Keratinocyte (primary cell): Measurements from ENCODE around the gene RASD1.

ENCODE experiments used
- EZH2 ChIP-seq: IDR thresholded peaks from one replicate; pipeline ENCODE4 v1.6.1; 2012; ENCODE audit warnings: inconsistent platforms, mild to moderate bottlenecking, low read length, moderate library complexity
- TF ChIP-seq, protein P1 (sequence below), 3 experiments: IDR thresholded peaks in 1 of 3; conservative IDR thresholded peaks in 1 of 3; optimal IDR thresholded peaks in 1 of 3; 2 replicates in 2 of 3; 3 replicates in 1 of 3; pipeline versions ENCODE3 to v1.5.1; 2011; ENCODE audit warnings: low read length in 3 of 3, mild to moderate bottlenecking in 3 of 3, moderate library complexity in 2 of 3, control low read depth in 1 of 3, inconsistent platforms in 1 of 3; ENCODE audit not compliant: insufficient read depth in 2 of 3; ENCODE audit errors: extremely low read depth in 1 of 3

DNA sequence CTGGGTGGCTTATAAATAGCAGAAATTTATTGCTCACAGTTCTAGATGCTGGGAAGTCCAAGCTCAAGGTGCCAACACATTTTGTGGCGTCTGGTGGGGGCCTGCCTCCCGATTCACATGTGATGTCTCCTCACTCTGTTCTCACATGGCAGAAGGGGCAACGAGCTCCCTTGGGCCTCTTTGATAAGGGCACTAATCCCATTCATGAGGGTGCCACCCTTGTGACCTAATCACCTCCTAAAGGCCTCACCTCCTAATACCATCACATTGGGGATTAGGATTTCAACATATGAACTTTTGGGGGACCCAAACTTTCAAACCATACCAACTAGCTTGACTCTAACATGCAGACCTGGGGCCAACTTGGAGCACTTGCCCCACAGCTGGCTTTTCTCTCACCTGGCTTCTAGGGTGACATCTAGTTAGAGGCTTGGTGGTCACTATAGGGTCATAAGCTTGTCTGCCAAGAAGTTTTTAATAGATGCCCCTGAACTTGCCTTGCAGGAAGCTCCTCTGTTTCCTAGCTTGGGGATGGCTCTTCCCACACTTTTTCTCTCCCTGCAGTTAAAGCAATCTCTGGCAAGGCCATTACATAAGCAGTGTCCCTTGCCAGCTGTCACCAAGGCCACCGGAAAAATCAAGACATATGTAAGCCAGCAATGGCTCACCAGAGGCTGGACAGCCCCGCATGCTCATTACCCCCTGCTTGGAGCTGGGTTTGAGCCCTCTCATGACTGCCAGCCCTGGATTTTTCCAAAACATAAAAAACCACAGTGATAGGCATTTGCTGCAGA lies 27.8 kb downstream of the RASD1 start:
- TF ChIP-seq, protein P1, sequence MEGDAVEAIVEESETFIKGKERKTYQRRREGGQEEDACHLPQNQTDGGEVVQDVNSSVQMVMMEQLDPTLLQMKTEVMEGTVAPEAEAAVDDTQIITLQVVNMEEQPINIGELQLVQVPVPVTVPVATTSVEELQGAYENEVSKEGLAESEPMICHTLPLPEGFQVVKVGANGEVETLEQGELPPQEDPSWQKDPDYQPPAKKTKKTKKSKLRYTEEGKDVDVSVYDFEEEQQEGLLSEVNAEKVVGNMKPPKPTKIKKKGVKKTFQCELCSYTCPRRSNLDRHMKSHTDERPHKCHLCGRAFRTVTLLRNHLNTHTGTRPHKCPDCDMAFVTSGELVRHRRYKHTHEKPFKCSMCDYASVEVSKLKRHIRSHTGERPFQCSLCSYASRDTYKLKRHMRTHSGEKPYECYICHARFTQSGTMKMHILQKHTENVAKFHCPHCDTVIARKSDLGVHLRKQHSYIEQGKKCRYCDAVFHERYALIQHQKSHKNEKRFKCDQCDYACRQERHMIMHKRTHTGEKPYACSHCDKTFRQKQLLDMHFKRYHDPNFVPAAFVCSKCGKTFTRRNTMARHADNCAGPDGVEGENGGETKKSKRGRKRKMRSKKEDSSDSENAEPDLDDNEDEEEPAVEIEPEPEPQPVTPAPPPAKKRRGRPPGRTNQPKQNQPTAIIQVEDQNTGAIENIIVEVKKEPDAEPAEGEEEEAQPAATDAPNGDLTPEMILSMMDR (optimal IDR thresholded peaks at IDR 0.05 in 1 of 3, IDR thresholded peaks at IDR 0.05 in 1 of 3, conservative IDR thresholded peaks at IDR 0.05 in 1 of 3; ENCODE audit: extremely low read depth in 1 of 3, insufficient read depth in 2 of 3, low read length in 3 of 3), result no peak
- TF ChIP-seq EZH2, result no peak
